HCT116 (cell line): Measurements from ENCODE around the gene ZFR2.
"Not testable (repeated sequence)": the region's sequence is repeated elsewhere in the genome, so short reads cannot be mapped to it uniquely, and the experiment has no call there.

Experiments
- ATF3 ChIP-seq: IDR thresholded peaks from 2 replicates; pipeline ENCODE4 v1.6.1; 2012
- CTCF ChIP-seq, 3 experiments: fragments of 200-600 bp in 1 of 3; sonication (generic) in 1 of 3; IDR thresholded peaks in 2 of 3; conservative IDR thresholded peaks in 1 of 3; 2 replicates each; pipeline ENCODE4 v1.5.1; 2012 to 2017; ENCODE audit warnings: low read depth in 2 of 3, low read length in 2 of 3, antibody characterized with exemption in 1 of 3, borderline replicate concordance in 1 of 3, control low read depth in 1 of 3, mild to moderate bottlenecking in 1 of 3, mixed read lengths in 1 of 3, mixed run types in 1 of 3, moderate library complexity in 1 of 3; ENCODE audit not compliant: insufficient read depth in 1 of 3
- EZH2 ChIP-seq: fragments of 200-600 bp; sonication (generic); IDR thresholded peaks from 2 replicates; pipeline ENCODE4 v1.6.1; 2017; ENCODE audit warnings: antibody characterized with exemption, mixed run types
- EZH2phosphoT487 ChIP-seq: fragments of 200-600 bp; IDR thresholded peaks from 2 replicates; pipeline ENCODE4 v1.6.1; 2018; ENCODE audit warnings: antibody characterized with exemption, borderline replicate concordance
- JUND ChIP-seq: IDR thresholded peaks from 2 replicates; pipeline ENCODE4 v1.6.1; 2012
- POLR2A ChIP-seq: IDR thresholded peaks from 2 replicates; pipeline ENCODE4 v1.7.0; 2011; ENCODE audit warnings: borderline replicate concordance; ENCODE audit not compliant: insufficient read depth, insufficient read length; ENCODE audit errors: extremely low read depth
- POLR2AphosphoS5 ChIP-seq: IDR thresholded peaks from 2 replicates; pipeline ENCODE4 v1.6.1; 2011; ENCODE audit warnings: mild to moderate bottlenecking, low read depth, low read length, moderate library complexity
- RAD21 ChIP-seq: IDR thresholded peaks from 2 replicates; pipeline ENCODE4 v1.6.1; 2012; ENCODE audit warnings: low read depth, mild to moderate bottlenecking
- SIN3A ChIP-seq: IDR thresholded peaks from 2 replicates; pipeline ENCODE4 v1.6.1; 2012; ENCODE audit warnings: low read depth
- TCF7L2 ChIP-seq: IDR thresholded peaks from 2 replicates; pipeline ENCODE4 v1.7.0; 2011; ENCODE audit warnings: borderline replicate concordance, inconsistent platforms; ENCODE audit not compliant: insufficient read depth, insufficient read length; ENCODE audit errors: extremely low read depth
- ZFX ChIP-seq: fragments of 450-650 bp; IDR thresholded peaks from 2 replicates; pipeline ENCODE4 v1.6.1; 2017
- ZNF274 ChIP-seq: fragments of 200-500 bp; sonication (Bioruptor generic); IDR thresholded peaks from 2 replicates; pipeline ENCODE4 v1.6.1; 2014; ENCODE audit warnings: mild to moderate bottlenecking, low read depth, low read length, inconsistent platforms
- TF ChIP-seq, protein P1 (sequence below): IDR thresholded peaks from 2 replicates; pipeline ENCODE4 v1.6.1; 2012; ENCODE audit warnings: low read depth
- TF ChIP-seq, protein P2 (sequence below): IDR thresholded peaks from 2 replicates; pipeline ENCODE4 v1.6.1; 2011; ENCODE audit warnings: mild to moderate bottlenecking, low read length, moderate library complexity; ENCODE audit not compliant: insufficient replicate concordance; ENCODE audit errors: extremely low read depth

DNA sequence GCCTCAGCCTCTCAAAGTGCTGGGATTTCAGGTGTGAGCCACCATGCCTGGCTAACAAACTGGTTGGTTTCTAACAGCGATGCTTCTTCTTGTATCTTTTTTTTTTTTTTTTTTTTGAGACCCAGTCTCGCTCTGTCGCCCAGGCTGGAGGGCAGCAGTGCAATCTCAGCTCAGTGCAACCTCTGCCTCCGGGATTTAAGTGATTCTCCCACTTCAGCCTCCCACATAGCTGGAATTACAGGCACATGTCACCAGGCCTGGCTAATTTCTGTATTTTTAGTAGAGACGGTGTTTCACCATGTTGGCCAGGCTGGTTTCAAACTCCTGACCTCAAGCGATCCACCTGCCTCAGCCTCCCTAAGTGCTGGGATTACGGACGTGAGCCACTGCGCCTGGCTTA lies 52.7 kb downstream of the ZFR2 start:
- not testable (repeated sequence) for TF ChIP-seq CTCF (IDR thresholded peaks at IDR 0.05 in 2 of 3, conservative IDR thresholded peaks at IDR 0.05 in 1 of 3; ENCODE audit: borderline replicate concordance in 1 of 3, insufficient read depth in 1 of 3, low read depth in 2 of 3, low read length in 2 of 3); EZH2; POLR2AphosphoS5; ATF3; RAD21; JUND; TCF7L2; ZFX; POLR2A; SIN3A; ZNF274; EZH2phosphoT487
- TF ChIP-seq, protein P1, sequence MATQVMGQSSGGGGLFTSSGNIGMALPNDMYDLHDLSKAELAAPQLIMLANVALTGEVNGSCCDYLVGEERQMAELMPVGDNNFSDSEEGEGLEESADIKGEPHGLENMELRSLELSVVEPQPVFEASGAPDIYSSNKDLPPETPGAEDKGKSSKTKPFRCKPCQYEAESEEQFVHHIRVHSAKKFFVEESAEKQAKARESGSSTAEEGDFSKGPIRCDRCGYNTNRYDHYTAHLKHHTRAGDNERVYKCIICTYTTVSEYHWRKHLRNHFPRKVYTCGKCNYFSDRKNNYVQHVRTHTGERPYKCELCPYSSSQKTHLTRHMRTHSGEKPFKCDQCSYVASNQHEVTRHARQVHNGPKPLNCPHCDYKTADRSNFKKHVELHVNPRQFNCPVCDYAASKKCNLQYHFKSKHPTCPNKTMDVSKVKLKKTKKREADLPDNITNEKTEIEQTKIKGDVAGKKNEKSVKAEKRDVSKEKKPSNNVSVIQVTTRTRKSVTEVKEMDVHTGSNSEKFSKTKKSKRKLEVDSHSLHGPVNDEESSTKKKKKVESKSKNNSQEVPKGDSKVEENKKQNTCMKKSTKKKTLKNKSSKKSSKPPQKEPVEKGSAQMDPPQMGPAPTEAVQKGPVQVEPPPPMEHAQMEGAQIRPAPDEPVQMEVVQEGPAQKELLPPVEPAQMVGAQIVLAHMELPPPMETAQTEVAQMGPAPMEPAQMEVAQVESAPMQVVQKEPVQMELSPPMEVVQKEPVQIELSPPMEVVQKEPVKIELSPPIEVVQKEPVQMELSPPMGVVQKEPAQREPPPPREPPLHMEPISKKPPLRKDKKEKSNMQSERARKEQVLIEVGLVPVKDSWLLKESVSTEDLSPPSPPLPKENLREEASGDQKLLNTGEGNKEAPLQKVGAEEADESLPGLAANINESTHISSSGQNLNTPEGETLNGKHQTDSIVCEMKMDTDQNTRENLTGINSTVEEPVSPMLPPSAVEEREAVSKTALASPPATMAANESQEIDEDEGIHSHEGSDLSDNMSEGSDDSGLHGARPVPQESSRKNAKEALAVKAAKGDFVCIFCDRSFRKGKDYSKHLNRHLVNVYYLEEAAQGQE, result not testable (repeated sequence)
- TF ChIP-seq, protein P2, sequence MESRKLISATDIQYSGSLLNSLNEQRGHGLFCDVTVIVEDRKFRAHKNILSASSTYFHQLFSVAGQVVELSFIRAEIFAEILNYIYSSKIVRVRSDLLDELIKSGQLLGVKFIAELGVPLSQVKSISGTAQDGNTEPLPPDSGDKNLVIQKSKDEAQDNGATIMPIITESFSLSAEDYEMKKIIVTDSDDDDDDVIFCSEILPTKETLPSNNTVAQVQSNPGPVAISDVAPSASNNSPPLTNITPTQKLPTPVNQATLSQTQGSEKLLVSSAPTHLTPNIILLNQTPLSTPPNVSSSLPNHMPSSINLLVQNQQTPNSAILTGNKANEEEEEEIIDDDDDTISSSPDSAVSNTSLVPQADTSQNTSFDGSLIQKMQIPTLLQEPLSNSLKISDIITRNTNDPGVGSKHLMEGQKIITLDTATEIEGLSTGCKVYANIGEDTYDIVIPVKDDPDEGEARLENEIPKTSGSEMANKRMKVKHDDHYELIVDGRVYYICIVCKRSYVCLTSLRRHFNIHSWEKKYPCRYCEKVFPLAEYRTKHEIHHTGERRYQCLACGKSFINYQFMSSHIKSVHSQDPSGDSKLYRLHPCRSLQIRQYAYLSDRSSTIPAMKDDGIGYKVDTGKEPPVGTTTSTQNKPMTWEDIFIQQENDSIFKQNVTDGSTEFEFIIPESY, result not testable (repeated sequence)
